Measurements from ENCODE around the gene CDH13.

The CDH13 gene

DNA sequence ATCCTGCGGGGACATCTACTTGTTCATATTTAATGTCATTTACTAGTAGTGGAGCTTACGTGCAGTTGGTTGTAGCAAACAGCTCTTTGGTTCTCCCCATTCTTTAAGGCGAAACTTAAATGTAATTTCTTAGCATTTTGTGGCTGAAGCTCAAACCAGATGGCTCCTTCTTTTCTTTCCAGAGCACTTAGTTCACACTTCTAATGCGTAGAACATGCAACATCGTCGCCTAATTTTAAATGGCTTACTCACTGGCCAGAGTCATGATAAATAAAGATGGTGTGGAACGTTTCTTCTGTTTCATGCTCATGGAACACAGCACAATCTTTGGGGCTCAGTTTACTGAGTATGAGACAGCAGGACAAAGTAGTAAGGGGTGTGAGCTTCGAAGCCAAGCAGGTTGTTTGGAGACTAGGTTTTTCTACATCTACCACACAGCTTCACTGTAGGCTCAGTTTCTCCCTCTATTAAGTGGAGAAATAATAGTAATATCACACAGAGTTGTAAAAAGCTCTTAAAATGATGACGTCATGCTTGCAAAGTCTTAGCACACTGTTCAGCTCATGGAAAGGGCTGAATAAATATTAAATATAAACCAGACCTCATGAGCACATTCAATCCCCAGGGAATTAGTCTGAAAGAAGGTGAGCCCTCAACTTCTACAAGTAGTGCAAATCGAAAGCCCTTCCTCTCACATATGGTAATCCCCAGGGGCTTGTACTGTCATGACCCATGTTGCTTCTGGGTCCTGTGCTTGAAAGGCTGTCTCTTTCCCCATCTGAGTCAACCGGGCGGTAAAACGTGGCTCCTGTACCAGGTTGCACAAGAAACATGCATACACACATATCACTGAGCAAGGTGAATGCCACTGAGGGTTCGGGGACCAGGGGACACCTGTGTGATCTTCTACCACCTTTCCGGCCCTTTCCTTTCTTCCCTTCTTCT, 384.3 kb downstream of the CDH13 start:
- DNase-seq = no peak

DNA sequence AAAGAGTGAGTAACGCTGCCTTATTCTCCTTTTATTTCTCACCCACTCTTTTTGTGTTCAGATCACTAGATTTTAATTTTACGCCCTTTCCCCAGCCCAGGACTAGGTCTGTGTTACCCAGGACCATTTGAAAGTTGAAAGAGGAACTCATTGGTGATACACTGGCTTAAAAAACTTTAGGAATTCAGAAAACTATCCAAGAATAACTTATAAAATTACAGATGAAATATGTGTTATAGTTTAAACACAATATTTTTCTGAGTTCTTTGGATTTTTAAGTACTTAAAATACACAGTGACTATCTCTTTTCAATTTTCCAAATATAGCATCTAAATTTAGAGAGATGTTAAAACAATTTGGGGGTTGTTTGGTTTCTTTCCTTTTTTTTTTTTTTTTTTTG, 385.2 kb downstream of the CDH13 start:
- DNase-seq = no peak

DNA sequence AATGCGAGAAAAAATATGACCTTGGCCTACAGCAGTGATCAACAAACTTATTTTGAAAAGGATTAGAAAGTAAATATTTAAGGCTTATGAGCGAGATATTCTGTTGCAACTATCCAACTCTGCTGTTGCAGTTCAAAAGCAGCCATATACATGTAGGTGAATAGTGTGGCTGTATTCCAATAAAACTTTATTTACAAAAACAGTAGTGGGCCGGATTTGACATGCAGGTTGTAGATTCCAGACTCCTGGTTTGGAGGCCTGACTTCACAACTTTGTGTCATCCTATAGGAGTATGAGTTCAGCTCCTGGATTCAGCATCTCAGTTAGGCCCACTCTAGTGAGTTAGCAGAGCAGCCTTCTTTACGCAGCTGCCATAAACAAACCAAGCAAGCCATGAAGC, 386.3 kb downstream of the CDH13 start:
- no peak for DNase-seq

DNA sequence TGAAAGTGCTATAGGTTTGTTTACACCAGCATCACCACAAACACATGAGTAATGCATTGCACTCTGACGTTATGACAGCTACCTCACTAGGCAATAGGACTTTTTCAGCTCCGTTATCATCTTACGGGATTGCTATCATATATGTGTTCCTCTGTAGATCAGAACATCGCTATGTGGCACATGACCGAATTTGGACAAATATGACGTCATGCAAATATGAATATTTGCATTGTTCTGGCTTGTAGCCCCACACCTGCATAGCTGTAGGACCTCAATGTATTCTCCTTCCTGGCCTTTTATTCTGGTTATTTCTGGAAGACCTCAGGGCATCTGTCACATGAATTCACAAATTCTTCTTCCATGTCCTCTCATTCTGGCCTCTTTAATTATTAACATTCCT, 393.2 kb downstream of the CDH13 start:
- no peak for DNase-seq

DNA sequence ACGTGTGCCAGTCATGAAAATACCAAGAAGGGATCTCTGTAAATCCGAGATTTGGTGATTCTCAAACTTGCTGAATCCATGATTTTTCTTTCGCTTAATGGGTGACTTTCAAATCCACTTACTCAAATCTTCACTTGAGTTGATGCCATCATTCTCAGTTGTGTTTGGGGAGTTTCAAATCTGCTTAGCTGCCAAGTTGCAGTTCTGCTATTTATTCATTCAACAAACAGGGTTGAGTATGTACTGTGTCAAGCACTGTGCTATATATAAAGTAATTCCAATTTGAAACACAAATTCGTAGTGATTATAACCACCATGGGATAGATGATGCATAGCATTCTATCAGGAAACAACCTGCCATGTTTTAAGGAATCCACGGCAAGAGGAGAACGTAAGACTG, 394.3 kb downstream of the CDH13 start:
- DNase-seq = no peak

DNA sequence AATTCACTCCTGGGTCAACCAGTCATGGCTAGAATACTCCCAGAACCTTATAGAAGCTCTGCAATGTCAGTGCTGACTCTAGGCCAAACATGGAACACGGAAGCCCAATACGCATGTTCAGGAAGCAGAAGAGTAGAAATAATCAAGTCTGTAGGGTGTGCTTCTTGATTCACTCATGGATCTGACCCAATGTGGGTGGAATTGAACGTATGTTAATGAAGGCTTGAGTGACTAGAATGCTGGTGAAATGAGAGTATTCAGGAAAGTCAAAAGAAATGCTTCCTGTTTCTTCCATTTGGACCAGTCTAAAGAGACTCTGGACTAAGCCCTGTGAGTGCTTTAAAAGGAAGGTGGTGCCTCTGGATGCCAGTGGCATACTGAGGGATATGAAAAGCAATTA, 395.0 kb downstream of the CDH13 start:
- DNase-seq = no peak

DNA sequence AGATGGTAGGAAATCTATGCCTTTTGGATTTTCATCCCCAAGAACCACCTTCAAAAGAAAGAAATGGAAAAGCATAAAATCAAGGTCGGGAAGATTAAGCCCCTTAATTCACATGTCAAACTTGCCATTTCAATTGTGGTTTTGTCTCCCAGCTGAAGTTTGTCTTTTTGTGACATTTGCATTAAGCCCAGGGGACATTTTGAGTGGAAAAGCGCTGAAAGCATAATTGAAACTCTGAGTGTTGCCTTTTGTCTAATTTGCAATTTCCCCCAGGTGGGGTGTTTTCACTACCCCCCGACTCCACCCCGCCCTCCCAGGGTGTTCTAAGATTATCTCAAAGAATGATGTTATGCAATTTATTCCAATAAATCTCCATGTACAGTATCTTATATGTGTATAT, 396.2 kb downstream of the CDH13 start:
- no peak for DNase-seq

DNA sequence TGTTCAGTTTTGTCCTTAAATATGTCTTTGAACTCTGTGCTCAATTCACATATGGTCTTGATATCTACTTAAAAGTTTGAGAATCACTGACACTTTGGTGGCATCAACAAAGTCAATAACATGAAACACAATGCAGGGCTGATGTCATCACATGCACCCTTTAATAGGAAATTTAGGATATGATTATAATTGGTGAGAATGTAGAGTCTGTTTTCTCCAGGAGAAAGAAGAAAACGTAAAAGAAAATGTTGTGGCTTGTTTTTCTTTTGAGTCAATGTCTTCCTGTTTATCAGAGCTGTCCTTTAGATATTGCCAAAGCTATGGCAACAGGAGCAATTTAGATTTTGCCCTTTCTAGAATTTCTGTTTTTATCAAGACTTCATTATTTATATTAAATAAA, 396.9 kb downstream of the CDH13 start:
- no peak for DNase-seq

DNA sequence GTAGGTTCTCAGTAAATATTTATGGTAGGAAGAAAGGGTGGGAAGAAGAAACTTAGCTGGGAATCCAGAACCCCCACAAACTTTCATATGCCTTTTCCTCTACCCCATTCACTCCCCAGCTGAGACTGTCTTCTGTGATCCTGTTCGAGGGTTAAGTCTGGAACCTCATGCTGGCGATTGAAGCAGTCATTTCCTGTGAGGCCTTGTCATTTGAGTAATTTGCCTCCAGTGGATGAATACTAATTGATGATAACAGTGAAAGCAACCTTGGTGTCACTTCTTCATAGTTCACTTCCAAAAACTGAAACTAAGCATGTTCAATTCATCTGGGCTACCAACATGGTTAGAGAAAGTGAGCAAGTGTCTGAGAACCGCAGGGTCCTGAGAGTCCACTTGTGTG, 401.2 kb downstream of the CDH13 start:
- DNase-seq = no peak

DNA sequence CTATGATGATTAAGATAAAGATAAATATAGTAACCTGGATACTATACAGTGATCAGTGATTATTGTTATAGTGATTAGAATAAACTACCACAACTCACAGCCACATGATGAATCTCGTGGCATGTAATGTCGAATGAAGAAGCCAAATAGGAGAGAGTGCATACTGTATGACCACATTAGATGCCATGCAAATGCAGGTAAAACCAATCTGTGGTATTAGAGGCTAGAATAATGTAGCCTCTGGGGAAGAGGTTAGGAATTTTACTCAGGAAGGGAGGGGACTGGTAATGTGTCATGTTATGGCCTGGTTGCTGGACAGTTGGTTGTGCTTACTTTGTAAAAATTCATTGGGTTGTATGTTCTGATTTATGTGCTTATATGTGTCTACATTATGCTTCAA, 402.7 kb downstream of the CDH13 start:
- DNase-seq = no peak

DNA sequence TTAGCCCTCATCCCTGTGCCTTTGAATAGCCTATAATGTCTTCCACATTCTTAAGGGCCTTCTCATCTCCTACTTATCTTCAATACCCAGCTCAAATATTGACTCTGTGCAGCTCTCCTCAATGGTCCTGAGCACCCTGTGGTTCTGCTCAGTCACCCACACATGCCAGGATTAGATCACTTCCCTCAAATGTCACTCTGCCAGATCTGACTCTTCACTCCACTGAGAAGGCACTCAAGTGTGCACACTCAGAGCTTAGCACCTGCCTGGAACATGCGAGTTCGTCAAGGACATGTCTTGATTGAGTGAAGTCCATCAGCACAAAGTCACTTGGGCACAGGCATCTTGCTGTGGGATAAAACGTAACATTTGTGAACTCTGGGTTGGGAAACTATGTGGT, 404.8 kb downstream of the CDH13 start:
- no peak for DNase-seq

DNA sequence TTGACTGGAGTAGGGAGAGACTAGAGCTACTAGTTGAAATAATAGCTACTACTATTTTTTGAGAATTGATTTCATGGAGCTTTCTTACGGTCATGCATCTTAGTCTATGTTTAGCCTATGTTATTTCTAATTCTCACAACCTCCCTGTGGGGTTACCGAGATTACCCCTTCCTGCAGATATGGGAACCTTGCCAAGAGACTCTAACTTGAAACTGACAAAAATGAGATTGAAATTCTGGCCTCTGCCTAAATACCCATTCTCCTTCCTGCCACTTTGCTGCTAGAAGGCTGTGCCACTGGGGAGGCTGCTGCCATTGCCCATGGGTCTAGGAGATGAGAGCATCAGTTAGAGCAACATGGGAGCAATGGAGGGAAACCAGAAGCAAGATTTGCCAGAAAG, 410.3 kb downstream of the CDH13 start:
- no peak for DNase-seq

DNA sequence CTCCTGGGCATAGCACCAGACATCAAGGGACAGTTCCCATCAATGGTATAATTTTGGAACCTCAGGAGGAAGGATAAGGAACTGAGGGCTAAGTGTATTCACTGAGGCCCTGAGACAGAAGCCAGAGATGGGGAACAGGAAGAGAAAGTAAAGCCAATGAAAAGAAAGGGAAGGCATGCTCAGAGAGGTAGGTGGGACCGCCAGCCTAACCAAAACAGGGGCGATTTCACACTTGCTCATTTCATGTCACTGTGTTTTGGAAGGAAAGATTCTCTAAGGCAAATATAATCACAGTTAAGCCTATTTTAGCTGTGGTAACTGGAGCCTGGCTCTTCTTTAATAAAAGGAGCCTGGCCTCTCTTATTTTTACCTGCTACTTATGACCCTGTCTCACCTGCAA, 411.1 kb downstream of the CDH13 start:
- DNase-seq = no peak

DNA sequence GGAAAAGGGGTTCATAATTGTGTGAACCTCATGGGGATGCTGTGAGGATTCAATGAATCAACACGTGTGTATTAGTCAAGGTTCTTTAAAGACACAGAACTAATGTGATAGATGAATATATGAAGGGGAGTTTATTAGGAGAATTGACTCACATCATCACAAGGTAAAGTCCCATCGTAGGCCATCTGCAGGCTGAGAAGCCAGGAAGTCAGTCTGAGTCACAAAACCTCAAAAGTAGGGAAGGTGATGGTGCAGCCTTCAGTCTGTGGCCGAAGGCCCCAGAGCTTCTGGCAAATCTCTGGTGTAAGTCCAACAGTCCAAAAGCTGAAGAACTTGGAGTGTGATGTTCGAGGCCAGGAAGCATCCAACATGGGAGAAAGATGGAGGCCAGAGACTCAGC, 413.4 kb downstream of the CDH13 start:
- no peak for DNase-seq

DNA sequence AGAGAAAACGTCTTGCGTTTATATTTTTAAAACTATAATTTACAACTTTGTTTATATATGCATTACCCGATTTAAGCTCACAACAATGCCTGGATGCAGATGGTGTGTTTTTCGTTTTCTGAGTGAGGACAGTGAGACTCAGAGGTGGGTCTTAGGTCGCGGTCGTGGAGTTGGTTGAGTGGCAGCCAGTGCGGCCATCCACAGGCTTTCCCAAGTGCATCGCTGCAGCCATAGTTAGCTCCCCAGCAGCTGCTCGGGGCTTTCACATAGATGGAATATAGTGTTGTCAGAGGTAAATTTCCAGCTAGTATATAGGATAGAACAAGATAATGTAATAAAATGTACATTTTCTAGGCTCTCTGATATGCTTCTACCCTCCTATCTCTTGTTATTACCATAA, 417.8 kb downstream of the CDH13 start:
- no peak for DNase-seq

DNA sequence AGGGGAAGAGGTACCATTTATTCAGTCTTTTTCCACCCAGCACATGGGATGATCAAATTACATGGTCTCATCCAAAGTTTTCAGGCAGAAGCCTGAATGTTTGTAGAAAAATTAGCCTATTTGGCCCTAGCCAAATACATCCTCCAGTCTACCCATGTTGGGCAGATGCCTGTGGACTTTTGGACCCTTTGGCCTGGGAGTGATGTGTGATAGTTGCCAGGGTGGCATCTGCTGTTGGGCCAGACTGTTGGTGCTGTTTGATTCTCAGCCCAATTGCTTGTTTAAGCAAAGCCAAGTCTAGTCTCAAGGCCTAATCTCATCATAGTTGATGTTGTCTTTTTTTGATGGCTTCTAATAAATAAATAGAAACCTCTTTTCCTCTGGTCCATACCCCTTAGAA, 419.0 kb downstream of the CDH13 start:
- DNase-seq = no peak

DNA sequence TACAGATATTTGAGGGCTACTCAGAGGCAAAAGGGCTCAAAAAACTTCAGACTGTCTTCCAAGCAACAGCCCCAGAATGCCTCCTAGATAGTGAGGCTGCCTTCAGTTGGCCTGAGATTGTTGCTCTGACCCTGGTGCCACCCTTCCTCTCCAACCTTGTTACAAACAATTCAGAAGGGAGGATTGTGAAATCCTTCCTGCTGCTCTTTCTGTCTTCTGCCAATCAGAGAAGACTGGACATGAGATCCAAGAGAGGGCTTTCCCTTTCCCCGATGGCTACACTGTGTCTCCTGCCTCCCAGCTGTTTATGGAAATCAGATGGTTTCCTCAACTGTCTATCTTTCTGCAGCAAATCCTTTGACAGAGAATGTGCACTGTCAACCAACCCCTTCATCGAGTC, 419.9 kb downstream of the CDH13 start:
- no peak for DNase-seq

DNA sequence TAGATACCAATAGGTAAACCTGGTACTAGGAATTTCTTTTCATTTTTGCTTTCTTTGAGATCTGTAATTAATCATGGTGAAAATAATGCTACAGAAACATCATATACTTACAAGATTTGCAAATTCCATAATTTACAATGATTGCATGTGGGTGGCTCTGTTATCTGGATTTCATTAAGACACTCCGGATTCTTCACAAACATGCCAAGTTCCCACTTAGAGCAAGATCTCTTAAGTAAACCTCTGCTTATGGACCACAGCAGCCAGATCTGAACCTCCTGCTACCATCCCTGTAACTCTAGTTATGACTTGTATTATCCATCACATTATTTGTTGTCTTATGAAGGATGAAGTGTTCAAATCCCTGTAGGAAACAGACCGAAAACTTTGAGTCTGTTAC, 424.7 kb downstream of the CDH13 start:
- no peak for DNase-seq

DNA sequence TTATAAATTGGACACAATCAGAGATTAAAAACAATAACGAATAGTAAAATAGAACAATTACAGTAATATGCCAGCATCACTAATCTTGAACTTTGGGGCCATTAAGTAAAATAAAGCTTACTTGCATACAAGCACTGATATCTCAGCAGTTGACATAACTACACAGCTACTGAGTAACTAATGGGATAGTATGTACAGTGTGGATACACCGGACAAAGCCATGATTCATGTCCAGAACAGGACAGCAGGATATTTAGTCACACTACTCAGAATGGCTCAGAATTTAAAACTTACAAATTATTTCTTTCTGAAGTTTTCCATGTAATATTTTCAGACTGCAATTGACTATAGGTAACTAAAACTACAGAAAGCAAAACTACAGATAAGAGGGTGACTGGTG, 427.5 kb downstream of the CDH13 start:
- DNase-seq = no peak

DNA sequence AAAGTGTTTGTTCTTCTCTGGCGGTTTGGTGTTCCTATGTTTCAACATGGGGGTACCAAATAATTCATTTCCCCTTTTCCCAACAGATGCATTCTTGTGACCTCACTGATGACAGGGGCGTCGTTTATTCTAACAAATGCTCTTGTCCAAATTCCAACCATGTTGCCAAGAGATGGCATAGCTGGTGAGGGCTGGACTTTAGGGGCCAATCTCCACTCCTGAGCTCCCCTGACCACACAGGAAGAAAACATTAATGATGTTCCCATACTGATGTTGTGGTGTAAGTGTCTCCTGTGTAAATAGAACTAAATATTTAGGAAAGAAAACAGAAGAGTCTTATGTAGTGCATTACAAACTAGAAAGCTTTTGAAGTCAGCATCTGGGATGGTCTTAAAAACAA, 431.6 kb downstream of the CDH13 start:
- DNase-seq = no peak

DNA sequence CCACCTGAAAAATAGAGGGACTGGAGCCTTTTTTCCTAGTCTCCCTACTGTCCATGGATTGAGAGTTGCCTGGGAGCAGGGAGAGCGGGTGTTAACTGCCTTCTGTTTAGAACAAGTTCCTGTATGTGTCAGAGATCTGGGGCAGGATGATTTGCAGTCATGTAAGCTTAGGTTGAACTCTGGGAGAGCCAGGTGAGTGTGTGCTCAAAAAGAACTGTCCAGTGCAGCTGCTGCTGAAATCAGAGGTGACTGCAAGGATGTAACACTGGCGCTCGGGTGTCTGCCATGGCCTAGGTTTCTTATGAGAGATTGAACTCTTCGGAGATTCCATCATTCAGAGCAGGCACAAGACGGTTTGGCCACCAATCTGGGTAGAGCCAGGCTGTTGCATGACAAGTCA, 432.5 kb downstream of the CDH13 start:
- no peak for DNase-seq

DNA sequence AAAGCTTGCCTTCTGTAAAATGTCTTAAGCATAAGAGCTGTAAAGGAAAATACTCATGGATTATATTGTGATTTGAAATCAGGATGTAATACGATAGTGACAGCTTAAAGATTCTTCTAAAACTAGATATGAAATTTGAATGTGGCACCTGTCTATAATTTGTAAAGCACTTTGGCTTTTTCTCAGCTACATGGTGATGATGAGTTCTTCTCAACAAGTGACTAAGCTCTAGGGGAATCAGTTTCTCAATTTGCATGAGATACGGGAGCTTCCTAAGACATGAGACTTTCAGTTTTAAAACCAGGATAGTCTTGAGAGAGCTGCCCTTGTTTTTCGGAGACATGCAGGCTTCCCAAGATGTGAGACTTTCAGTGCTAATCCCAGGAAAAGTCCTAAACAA, 439.2 kb downstream of the CDH13 start:
- DNase-seq = no peak

DNA sequence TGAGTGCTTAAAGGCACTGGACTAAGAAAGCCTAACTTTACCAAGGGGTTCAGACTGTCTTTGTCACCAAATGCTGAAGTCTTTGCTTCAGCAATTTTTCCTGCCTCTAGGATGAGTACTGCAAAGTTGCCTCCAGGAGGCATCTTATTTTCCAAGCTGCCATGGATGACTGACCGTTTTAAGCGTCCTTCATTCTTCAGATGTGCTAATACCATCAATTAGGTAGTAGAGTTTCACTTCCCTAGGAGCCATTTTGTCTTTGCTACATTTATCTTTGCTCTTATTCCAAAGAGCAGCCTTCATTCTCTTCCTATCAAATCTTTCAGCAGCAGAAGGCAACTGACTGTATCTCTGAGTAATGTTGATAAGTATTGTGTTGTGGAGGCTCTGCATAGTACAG, 440.1 kb downstream of the CDH13 start:
- no peak for DNase-seq

DNA sequence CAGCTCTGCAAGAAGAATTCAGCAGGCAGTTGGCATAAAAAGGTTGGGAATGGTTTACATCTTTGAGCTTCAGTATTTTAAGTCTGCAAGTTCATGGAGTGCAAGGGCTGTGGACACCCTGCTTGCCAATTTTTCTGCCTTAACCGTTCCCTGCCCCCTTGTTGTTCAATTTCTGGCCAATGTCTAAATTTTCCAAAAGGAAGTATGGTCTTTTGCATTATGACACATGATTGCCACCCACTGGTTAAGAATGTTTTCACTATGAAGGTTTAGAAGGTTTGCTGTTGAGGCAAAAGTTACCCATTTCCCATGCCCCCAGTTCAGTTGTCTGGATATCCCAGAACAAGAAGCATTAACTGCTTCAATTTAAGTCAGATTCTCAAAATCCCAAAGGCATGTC, 441.9 kb downstream of the CDH13 start:
- DNase-seq = no peak
